K562 (cell line): ENCODE results near the gene LAG3. TPM values are rescaled to one million over a fixed set of nuclear protein-coding genes. Genes with fewer than 3 reads are reported as not detected.

Experiments
- ARID2 ChIP-seq: fragments of 450-650 bp; IDR thresholded peaks from 2 replicates; pipeline ENCODE4 v1.6.1; 2017; ENCODE audit warnings: antibody characterized with exemption, mild to moderate bottlenecking
- CBFA2T3 ChIP-seq: fragments of 450-650 bp; IDR thresholded peaks from 2 replicates; pipeline ENCODE4 v1.6.1; 2017
- CHCHD3 ChIP-seq: fragments of 250-450 bp; sonication (Bioruptor Pico); IDR thresholded peaks from 2 replicates; pipeline ENCODE4 v2.1.2; 2022; ENCODE audit warnings: mild to moderate bottlenecking
- ELF4 ChIP-seq: fragments of 450-650 bp; formaldehyde crosslinking; IDR thresholded peaks from 2 replicates; pipeline ENCODE4 v1.4.0; 2022; ENCODE audit warnings: missing genetic modification characterization
- ETV6 ChIP-seq, 3 experiments: fragments of 150-350 bp in 1 of 3; sonication (generic) in 1 of 3; formaldehyde crosslinking in 1 of 3; IDR thresholded peaks; 2 replicates each; pipeline versions ENCODE4 v1.6.1 to v1.8.0; 2014 to 2022; ENCODE audit warnings: borderline replicate concordance in 2 of 3, low read depth in 2 of 3, antibody characterized with exemption in 1 of 3, low read length in 1 of 3, mild to moderate bottlenecking in 1 of 3, missing genetic modification reagents in 1 of 3
- KLF6 ChIP-seq: fragments of 250-450 bp; sonication (Bioruptor Pico); IDR thresholded peaks from 2 replicates; pipeline ENCODE4 v1.4.0; 2020; ENCODE audit warnings: mild to moderate bottlenecking, moderate library complexity, borderline replicate concordance
- NFATC3 ChIP-seq: fragments of 450-650 bp; IDR thresholded peaks from 2 replicates; pipeline ENCODE4 v1.6.1; 2017; ENCODE audit warnings: mild to moderate bottlenecking
- RBM25 ChIP-seq: fragments of 200-400 bp; formaldehyde crosslinking; IDR thresholded peaks from 2 replicates; pipeline ENCODE4 v1.6.1; 2018; ENCODE audit warnings: low read length, low read depth, moderate library complexity; ENCODE audit not compliant: severe bottlenecking
- RNF219 ChIP-seq: fragments of 250-450 bp; sonication (Bioruptor Pico); IDR thresholded peaks from 2 replicates; pipeline ENCODE4 v1.5.0; 2022; ENCODE audit warnings: mild to moderate bottlenecking
- ZNF584 ChIP-seq: fragments of 200-800 bp; sonication (Bioruptor generic); IDR thresholded peaks from 2 replicates; pipeline ENCODE4 v1.6.1; 2016; ENCODE audit warnings: low read depth, mild to moderate bottlenecking, missing genetic modification characterization, missing compliant biosample characterization
- polyA plus RNA-seq, 8 experiments: library from polyadenylated mRNA; depleted of rRNA in 4 of 8; stranded (reverse) in 5 of 8; unstranded in 3 of 8; fragments of >200 nt; fragmentation: Nextera tagmentation in 2 of 8; fragmentation: Illumina TruSeq in 1 of 8; extraction: Ambion mirVana in 2 of 8; extraction: Trizol in 1 of 8; gene quantifications; 2 replicates each; pipeline versions ENCODE4 v1.2.1 to v1.2.3, GENCODE V29; 2011 to 2014; ENCODE audit warnings: inconsistent platforms in 1 of 8, missing spikeins in 1 of 8
- total RNA-seq, 7 experiments: library from RNA; depleted of rRNA in 6 of 7; stranded (reverse); fragments of >200 nt in 6 of 7; fragmentation: Illumina TruSeq in 2 of 7; extraction: Trizol in 2 of 7; gene quantifications; 2 replicates each; pipeline versions ENCODE4 v1.2.1 to v1.2.3, GENCODE V29; 2011 to 2021; ENCODE audit warnings: low replicate concordance in 1 of 7
- TF ChIP-seq, protein P1 (sequence below): fragments of 450-650 bp; formaldehyde crosslinking; conservative IDR thresholded peaks from 2 replicates; pipeline ENCODE4 v1.4.0; 2022; ENCODE audit warnings: mild to moderate bottlenecking, missing genetic modification characterization
- TF ChIP-seq, protein P2 (sequence below): IDR thresholded peaks from 2 replicates; pipeline ENCODE4 v1.6.1; 2011; ENCODE audit not compliant: insufficient read length; ENCODE audit errors: extremely low read depth

LAG3 gene
- total and polyA plus RNA-seq, 9 of the 15 experiments (the other 6 are each of a cell fraction or from before 2014, with no cell fraction given), result 0.07 to 0.66 (median 0.09) TPM; not detected in 1

DNA sequence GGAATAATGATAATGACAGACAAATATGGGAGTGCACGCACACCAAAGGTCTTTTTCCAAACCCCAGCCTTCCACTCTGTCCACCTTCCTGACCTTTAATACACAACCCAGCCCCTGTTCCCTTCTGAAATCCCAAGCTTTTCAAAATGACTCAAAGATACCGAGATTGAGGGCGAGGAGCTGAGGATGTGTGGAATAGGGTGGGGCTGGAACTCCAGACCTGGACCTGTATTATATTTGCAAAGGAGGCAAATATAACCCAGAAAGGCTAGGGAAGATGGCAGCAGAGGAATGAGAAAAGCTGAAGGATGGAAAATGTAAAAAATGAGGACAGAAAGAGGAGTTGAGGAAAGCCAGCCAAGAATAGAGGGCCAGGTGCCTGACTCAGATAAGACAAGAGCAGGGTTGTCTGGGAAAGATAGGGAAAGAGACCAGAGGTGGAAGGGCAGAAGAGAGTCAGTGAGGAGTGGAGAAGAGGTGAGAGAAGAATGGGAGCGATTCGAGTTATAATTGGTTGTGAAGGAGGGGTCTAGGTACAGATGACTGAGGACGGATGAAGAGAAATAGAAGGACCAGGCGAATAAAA is 7.2 kb upstream of the LAG3 start (continued):
- TF ChIP-seq ZNF584 (CRISPR knock-in tag) (no peak), RBM25 (no peak), NFATC3 (0 out of 2 replicates have a peak, but pooled peaks have one; percentile 32), ETV6 (IDR thresholded peaks at IDR 0.05; ENCODE audit: borderline replicate concordance in 1 of 2, low read depth in 2 of 2, low read length in 1 of 2) (no peak), ETV6 (CRISPR knock-in tag; IDR thresholded peaks at IDR 0.05; ENCODE audit: borderline replicate concordance) (no peak), KLF6 (CRISPR knock-in tag) (no peak), CBFA2T3 (peak; percentile 99), ELF4 (CRISPR knock-in tag) (peak; percentile 94), ARID2 (no peak), RNF219 (CRISPR knock-in tag) (no peak), CHCHD3 (CRISPR knock-in tag) (no peak)
- TF ChIP-seq, protein P1, sequence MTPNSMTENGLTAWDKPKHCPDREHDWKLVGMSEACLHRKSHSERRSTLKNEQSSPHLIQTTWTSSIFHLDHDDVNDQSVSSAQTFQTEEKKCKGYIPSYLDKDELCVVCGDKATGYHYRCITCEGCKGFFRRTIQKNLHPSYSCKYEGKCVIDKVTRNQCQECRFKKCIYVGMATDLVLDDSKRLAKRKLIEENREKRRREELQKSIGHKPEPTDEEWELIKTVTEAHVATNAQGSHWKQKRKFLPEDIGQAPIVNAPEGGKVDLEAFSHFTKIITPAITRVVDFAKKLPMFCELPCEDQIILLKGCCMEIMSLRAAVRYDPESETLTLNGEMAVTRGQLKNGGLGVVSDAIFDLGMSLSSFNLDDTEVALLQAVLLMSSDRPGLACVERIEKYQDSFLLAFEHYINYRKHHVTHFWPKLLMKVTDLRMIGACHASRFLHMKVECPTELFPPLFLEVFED (CRISPR knock-in tag), result peak; percentile 71
- TF ChIP-seq, protein P2, sequence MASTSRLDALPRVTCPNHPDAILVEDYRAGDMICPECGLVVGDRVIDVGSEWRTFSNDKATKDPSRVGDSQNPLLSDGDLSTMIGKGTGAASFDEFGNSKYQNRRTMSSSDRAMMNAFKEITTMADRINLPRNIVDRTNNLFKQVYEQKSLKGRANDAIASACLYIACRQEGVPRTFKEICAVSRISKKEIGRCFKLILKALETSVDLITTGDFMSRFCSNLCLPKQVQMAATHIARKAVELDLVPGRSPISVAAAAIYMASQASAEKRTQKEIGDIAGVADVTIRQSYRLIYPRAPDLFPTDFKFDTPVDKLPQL, result no peak
